BJ (cell line): Measurements from ENCODE around the gene HEMGN. TPM values are rescaled to one million over a fixed set of nuclear protein-coding genes. Genes with fewer than 3 reads are reported as not detected.

Source experiments
- CTCF ChIA-PET: fragments of 350-600 bp; formaldehyde crosslinking; extraction: SDS; loops from one replicate; lab custom pipeline; 2021; ENCODE audit warnings: antibody characterized with exemption, inconsistent platforms; lab: Yijun Ruan, JAX
- POLR2A ChIA-PET: fragments of 300-600 bp; sonication (Branson Sonifier 250); formaldehyde crosslinking; extraction: SDS; loops from one replicate; lab custom pipeline; 2021; ENCODE audit warnings: antibody characterized with exemption; lab: Charles Lee
- DNase-seq: peaks from one replicate; pipeline ENCODE4 v3.0.0-alpha.2; 2011; ENCODE audit warnings: low read depth
- H3K27me3 ChIP-seq: 2 replicates; pipeline ENCODE4 v1.6.0; 2011; ENCODE audit warnings: low read length; ENCODE audit not compliant: control insufficient read depth, insufficient read depth
- H3K36me3 ChIP-seq: 2 replicates; pipeline ENCODE4 v1.5.1; 2011; ENCODE audit warnings: low read length; ENCODE audit not compliant: control insufficient read depth, insufficient read depth
- H3K4me3 ChIP-seq: 2 replicates; pipeline ENCODE4 v1.5.1; 2011; ENCODE audit warnings: low read depth, mild to moderate bottlenecking, control low read depth, low read length
- polyA minus RNA-seq: library from RNA; depleted of rRNA, polyadenylated mRNA; stranded (reverse); fragments of >200 nt; gene quantifications from 2 replicates; pipeline ENCODE4 v1.2.3, GENCODE V29; 2011; rRNA and poly(A)+ RNA removed
- polyA plus RNA-seq: library from polyadenylated mRNA; depleted of rRNA; stranded (reverse); fragments of >200 nt; gene quantifications from 2 replicates; pipeline ENCODE4 v1.2.3, GENCODE V29; 2011; rRNA removed
- TF ChIP-seq, protein P1 (sequence below): IDR thresholded peaks from 2 replicates; pipeline ENCODE4 v1.5.1; 2011; ENCODE audit warnings: low read depth, mild to moderate bottlenecking, control low read depth, inconsistent platforms, low read length, moderate library complexity; ENCODE audit not compliant: insufficient read depth

Gene HEMGN, protein sequence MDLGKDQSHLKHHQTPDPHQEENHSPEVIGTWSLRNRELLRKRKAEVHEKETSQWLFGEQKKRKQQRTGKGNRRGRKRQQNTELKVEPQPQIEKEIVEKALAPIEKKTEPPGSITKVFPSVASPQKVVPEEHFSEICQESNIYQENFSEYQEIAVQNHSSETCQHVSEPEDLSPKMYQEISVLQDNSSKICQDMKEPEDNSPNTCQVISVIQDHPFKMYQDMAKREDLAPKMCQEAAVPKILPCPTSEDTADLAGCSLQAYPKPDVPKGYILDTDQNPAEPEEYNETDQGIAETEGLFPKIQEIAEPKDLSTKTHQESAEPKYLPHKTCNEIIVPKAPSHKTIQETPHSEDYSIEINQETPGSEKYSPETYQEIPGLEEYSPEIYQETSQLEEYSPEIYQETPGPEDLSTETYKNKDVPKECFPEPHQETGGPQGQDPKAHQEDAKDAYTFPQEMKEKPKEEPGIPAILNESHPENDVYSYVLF
- polyA plus RNA-seq (not detected in 2 replicates), polyA minus RNA-seq (not detected in 2 replicates)

DNA sequence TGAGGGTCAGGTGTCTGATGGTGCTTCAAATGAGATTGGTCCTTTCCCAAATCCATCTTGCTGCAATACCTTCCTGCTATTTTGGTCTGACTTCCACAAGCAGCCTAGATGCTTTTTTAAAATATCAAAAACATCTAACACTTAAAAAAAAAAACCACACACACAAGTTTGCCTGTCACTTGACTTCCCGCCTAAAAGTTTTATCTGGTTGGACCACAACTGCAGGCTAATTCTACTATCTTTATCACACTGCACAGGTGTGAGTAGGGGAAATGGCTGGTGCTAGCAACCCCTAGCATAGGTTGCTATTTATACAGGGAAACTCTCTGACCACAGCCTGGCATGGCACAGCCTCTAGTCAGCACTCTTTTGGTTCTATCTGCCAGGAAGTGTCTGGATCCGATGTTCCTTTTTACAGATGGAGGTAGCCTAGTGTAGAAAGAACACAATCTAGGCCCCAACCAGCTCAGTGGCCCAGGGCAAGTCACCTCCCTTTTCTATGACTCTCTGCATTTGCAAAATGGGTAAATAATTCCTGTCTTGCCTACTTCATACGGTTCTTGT, at the start of gene HEMGN:
Gene HEMGN, minus strand, starts transcription at position 92 of the 564 bp plus-strand sequence. Its CDS starts 36 bp downstream, at position 56.
- H3K36me3 ChIP-seq = no peaks in the 10 kb centered on the region
- ChIA-PET CTCF (interaction anchor here (1.2 to 4.5 kb wide), 2 partner anchors 14 to 15 kb away, joined by 4 to 27 read pairs; partner anchors contain the start of gene TRMO), POLR2A (no interaction called here)
- TF ChIP-seq, protein P1, sequence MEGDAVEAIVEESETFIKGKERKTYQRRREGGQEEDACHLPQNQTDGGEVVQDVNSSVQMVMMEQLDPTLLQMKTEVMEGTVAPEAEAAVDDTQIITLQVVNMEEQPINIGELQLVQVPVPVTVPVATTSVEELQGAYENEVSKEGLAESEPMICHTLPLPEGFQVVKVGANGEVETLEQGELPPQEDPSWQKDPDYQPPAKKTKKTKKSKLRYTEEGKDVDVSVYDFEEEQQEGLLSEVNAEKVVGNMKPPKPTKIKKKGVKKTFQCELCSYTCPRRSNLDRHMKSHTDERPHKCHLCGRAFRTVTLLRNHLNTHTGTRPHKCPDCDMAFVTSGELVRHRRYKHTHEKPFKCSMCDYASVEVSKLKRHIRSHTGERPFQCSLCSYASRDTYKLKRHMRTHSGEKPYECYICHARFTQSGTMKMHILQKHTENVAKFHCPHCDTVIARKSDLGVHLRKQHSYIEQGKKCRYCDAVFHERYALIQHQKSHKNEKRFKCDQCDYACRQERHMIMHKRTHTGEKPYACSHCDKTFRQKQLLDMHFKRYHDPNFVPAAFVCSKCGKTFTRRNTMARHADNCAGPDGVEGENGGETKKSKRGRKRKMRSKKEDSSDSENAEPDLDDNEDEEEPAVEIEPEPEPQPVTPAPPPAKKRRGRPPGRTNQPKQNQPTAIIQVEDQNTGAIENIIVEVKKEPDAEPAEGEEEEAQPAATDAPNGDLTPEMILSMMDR = no peak
- DNase-seq = no peak
- H3K4me3 ChIP-seq = no peak within 1 kb of the TSS
- H3K27me3 ChIP-seq = peaks cover 32% of the 10 kb centered on the region

DNA sequence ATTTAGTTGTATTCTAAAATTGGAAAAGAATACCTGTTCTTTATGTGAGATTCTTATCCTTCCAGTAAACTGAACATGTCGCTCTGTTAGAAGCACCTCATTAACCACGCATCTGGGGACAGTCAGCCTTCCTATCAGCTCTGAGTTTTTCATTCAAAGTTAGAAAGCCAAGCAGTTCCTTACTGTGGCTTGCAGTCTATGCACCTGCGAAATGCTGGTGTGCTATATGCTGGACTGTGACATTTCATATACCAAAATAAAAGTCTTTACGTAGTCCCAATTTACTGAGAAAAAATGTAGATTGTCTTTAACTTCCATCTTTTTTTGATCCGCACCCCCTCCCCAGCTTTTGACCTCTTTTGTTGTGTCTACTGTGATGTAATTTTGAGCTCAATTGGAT, 49.5 kb upstream of the HEMGN start:
- no peak for DNase-seq
- no peak overlapping the region for H3K4me3 ChIP-seq
- no peaks in the 10 kb centered on the region for H3K36me3 ChIP-seq
- TF ChIP-seq, protein P1 = no peak
- POLR2A ChIA-PET = no interaction called here
- no peaks in the 10 kb centered on the region for H3K27me3 ChIP-seq
- CTCF ChIA-PET = interaction anchor here (1.0 to 5.3 kb wide), 3 partner anchors 9 to 47 kb away, joined by 3 to 19 read pairs (median 9); no protein-coding TSS in a partner anchor

DNA sequence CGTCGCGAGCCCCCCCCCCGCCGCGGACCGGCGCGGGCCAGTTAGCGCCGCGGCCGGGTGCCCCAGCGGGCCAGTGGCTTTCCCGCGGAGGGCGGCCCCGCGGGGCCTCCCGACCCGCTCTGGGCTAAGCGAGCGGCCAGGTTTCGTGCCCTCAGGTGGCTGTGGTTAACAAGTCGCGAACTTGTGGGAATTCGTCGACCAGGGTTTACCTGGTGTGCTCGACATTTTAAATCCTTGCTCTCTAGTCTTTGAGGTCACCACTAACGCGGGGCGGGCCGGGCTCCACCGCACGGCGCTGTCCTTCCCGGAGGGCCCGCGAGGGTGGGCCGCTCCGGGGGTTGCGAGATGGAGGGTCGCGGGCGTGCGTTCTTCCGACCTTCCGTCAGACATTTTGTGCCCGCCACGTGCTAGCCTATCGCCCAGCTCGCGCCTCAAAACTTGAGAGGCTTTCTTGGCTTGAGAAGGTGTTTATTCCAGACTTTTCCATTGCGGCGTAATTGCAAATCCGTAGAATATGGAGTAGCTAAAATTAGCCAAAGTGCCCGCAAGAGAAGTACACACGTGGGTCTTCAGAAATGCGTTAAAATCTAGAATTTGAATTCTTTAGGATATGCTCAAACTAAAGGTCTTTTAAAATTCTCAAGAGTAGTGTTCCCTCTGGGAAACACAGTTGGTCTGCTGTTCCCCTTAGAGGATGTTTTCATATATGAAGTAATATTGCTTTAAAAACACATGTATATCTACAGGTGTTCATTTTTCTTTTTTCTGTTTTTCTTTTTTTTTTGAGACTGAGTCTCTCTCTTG, 47.3 kb upstream of the HEMGN start:
- POLR2A ChIA-PET = no interaction called here
- no peaks in the 10 kb centered on the region for H3K36me3 ChIP-seq
- peak overlapping the region; percentile 88 for H3K4me3 ChIP-seq
- CTCF ChIA-PET = interaction anchor here (0.6 to 5.3 kb wide), 3 partner anchors 11 to 272 kb away, joined by 4 to 19 read pairs (median 9); no protein-coding TSS in a partner anchor
- TF ChIP-seq, protein P1 = no peak
- H3K27me3 ChIP-seq = no peaks in the 10 kb centered on the region; the same call in 1 of the 2 replicates
- DNase-seq = no peak

DNA sequence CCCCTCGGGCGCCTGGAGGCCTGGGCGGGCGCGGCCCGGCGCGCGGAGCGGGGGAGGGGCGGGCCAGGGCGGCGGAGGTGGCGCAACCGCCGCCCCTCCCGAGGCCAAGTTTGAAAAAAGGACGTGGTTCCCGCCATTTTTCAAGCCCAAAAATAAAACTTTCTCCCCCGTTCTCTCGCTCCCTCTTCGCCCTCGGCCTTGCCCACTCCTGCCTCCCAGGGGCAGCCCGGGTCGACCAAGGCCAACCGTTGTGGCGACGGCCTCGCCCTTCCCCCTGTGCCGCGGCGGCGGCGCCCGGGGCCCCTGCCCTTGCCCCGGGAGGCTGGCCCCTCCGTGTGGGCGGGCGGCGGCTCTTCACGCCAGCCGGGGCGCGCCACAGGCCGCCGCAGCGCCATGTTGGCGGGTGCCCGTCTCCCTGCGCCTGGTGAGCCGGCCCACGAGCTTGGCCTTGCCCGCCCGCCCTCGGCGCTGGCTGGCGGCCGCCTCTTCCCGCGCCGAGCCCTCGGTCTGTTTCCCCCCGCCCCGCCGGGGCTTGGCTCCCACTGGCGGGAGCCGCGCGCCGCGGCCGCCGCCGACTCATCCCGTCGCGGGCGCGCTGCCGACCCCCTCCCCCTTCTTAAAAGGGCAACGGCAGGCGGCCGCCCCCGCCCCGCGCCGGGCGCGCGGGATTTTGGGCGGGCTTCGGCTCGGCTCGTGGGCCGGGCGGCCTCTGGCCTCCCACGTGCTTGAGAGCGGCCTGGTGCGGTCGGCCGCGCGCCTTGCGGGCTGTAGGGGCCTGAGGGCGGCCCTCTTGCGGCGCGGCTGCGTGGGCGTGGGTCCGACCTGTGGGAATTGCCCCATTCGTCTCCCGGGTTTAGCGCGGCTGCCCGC, 46.5 kb upstream of the HEMGN start:
- ChIA-PET POLR2A (no interaction called here), CTCF (interaction anchor here (0.8 to 5.3 kb wide), 10 partner anchors 12 to 272 kb away, joined by 3 to 19 read pairs (median 5); partner anchors contain the start of genes TBC1D2 and TRMO)
- DNase-seq = no peak
- TF ChIP-seq, protein P1 = no peak
- Histone ChIP-seq H3K27me3 (no peaks in the 10 kb centered on the region; the same call in 1 of the 2 replicates), H3K36me3 (no peaks in the 10 kb centered on the region), H3K4me3 (peak overlapping the region; percentile 88)
